NCI-H2196 (cell line): Measurements from ENCODE around the gene SHISA6.

Experiments
- DNase-seq: peaks from one replicate; lab custom pipeline; 2025; ENCODE audit not compliant: unreplicated experiment; lab: John Stamatoyannopoulos, UW

The SHISA6 gene

DNA sequence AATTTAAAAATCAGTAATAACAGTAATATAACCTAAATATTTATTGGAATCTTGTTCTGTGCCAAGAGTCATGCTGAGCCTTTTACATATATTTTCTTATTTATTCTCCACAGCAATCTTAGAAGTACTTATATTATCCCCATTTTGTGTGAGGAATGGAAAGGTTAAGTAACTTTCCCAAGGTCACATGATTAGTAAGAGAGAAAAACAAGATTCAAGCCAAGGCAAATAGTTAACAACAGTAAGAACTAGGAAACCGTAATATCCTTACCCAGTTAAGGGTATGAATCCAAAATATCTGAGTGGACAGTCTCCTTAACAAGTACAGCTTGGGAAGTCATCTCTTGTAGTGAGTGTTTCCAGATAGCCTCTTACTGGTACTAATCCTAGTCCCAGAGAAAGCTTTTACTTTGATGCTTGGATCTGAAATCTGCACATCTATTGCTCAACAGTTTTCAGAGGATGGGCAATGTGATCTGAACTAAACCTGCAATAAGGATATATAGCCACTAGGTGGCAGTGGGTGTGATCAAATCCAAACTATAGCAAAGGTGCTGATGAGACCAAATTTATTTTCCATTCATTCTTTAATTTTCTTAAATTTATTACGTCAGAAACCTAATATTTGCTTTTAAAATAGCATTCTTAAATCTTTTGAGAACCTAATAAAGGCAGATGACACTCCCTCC lies 23.3 kb downstream of the SHISA6 start:
- DNase-seq, result no peak

DNA sequence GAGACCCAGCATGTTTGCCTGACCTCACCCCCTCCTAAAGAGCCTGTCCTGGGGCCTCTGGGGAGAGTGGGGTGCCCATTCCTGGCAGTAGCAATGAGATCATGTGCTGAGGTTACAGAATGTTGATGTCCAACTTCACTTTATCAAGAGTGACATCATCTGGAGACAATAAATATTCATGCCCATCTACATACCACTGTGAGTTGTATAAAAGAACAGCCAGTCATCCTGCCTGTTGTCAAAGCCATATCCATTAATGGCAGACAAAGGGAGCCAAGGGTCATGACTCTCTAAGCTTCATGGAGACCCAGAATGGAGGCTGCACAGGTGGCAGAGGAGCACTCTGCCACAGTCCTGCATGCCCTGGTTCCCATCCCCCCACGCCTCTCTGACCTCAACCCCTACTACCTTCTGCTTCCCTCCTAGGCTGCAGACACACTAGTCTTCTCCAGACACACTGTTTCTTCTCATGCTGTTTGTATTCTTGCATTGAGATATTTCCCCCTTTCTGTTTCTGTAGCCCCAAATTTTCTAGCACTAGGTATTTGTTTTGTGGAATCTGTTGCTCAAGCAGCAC lies 27.1 kb downstream of the SHISA6 start:
- no peak for DNase-seq

GRCh38 chr17:11269210-11269609 lies 28.2 kb downstream of the SHISA6 start:
- DNase-seq, result no peak

DNA sequence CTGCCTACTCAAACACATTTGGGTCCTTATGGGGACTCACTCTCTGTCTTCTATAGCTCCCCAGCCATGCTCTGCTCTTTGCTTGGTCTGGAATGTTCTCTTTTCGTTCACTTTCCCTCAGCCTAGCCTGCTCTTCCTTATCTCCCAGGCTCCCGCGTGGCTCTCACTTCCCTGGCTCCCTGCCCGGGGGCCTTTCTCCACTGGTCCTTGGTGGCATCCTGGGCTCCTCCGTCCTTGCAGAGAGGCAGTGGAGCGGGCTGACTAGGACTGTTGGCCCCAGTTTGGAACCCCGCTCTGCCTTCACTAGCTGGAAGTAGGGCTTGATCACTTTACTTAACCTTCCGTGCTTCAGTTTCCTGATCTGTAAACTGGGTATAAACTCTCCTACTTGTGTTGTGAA lies 31.2 kb downstream of the SHISA6 start:
- no peak for DNase-seq

DNA sequence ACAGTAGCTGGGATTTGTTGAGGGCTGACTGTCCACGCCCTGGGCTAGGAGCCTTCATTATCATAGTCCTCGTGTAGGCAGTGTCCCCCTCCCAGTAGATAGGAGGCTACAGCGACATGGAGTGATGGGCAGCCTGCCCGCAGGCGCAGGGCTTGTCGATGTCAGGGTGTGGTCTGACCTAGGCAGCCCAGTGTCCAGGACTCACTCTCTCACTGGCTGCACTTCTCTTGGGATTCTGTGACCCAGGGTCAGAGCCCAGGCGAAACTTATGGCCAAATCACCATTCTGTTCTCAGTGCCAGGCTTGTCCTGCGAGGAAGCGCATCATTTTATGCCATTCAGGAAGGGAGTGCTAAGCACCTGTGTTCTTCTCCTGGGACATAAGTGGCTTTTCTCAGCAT lies 32.6 kb downstream of the SHISA6 start:
- no peak for DNase-seq

DNA sequence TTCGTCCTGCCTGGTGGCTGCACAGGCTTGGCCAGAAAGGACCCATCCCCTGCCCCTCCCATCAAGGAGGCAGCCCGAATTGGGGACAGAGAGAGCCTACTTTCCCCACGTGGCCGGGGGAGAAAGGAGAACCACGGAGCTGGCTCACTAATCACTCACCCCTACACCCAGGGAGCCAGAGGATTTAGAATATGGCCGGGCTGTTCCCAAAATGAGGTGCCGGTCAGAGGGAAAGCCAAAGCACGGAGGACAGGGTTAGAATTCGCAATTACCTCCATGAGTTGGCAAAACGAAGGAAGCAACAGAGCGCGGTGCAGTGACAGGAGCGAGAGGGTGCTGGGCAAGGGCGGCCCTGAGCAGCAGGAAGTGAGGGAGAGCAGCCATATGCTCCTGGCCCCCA lies 33.1 kb downstream of the SHISA6 start:
- no peak for DNase-seq

- DNase-seq, result no peak
Observed at GRCh38 chr17:11276486-11276885, 35.5 kb downstream of the SHISA6 start.

DNA sequence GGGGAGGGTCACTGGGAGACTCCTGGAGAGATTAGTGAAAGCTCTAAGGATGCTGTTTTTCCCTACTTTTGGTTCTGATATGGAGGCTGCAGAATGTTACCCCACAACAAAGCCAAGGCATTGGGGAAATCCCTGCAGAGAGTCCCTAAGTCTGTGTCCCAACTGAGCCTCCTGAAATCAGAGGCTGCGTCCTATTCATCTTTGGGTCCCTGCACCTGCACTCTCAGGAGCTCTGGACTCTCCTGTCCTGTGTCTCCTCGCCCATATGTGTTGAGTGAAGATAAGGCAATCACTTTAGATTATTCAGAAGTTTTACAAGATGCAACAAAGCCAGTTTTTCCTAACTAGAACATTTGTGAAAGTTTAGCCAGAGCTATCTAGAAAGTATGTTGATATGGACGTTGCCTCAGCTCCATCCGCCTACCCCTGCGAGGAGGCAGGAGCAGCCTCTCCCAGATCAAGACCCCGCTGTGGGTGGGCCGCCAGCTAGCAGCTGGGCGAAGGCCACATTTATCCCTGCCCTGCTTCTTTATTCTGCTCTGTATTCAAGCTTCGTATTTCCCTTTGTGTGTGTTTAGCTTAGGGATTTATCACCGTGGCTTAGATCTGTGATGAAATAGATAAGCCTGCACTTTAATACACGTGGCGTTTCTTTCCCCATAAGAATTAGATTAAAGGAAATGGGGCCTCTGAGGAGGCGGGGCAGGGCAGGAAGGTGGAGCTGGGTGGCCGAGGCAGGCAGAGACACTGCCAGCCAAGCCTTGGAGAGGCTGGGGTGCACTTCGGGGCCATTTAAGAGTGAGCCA lies 37.4 kb downstream of the SHISA6 start:
- no peak for DNase-seq

DNA sequence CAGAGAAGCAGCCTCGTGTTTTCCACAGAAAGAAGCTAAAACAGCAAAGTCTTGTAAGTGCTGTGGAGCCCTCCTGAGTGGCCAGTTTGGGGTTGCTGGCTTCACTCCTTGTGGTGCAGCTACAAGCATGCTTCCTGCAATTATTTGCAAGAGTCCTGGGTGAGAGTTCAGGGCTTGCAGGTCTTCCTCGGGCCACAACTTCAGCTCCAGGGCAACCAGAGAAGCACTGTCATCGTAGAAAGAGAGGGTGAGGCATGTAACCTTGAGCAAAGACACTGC lies 37.9 kb downstream of the SHISA6 start:
- DNase-seq, result no peak

- DNase-seq, result no peak
Observed at GRCh38 chr17:11279776-11280344, 38.8 kb downstream of the SHISA6 start.

GRCh38 chr17:11282586-11282985 lies 41.6 kb downstream of the SHISA6 start:
- no peak for DNase-seq

GRCh38 chr17:11284811-11285210 lies 43.8 kb downstream of the SHISA6 start:
- DNase-seq, result no peak

DNA sequence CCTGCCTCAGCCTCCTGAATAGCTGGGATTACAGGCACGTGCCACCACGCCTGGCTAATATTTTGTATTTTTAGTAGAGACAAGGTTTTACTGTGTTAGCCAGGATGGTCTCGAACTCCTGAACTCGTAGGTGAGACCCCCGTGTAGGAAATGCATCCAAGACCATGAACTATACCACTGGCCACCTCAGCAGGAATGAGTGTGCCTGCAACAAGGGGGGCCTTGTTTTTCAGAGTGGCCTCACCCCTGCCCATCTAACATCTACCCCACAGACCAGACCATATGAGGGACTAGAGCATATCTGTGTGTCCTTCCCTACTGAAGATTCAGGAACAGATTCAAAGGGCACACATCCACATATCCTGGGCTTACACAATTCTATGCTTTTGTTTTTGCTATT lies 44.9 kb downstream of the SHISA6 start:
- no peak for DNase-seq

DNA sequence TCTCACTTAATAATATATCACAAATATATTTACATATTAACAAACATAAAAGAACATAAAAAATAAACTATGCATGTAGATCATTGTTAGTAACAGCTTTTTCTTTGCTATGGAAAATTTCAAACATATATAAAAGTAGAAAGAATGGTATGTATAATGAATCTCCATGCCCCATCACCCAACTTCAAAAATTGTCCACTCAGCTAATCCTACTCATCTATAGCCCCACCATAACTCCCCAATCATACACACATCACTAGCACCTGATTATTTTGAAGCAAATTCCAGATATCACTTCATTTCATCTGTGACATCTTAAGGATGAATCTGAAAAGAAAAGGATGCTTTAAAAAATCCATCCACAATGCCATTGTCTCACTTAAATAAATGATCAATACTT lies 46.8 kb downstream of the SHISA6 start:
- DNase-seq, result no peak

GRCh38 chr17:11290814-11291213 lies 49.8 kb downstream of the SHISA6 start:
- no peak for DNase-seq

GRCh38 chr17:11292491-11292890 lies 51.5 kb downstream of the SHISA6 start:
- DNase-seq, result no peak

DNA sequence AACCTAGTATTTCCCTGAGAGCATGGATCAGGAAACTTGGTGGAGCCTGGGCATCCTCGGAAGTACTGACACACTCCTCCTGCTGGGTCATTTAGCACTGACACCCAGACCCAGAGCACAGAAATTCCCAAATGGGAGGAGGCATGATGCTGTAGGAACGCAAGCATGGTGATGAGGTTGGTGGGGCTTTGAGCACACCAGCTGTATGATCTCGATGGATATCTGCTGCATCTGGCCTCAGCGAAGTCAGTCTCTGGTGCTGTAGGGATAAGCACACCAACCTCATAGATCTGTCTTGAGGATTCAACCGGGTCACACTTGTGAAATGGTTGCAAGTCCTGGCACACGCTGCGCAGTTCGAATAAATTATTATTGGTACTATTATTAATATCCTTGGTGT lies 52.5 kb downstream of the SHISA6 start:
- no peak for DNase-seq

GRCh38 chr17:11294826-11295225 lies 53.8 kb downstream of the SHISA6 start:
- DNase-seq, result no peak

- DNase-seq, result no peak
Observed at GRCh38 chr17:11296994-11297393, 56.0 kb downstream of the SHISA6 start.

- DNase-seq, result no peak
Observed at GRCh38 chr17:11298401-11298800, 57.4 kb downstream of the SHISA6 start.

- no peak for DNase-seq
Observed at GRCh38 chr17:11300201-11300600, 59.2 kb downstream of the SHISA6 start.

DNA sequence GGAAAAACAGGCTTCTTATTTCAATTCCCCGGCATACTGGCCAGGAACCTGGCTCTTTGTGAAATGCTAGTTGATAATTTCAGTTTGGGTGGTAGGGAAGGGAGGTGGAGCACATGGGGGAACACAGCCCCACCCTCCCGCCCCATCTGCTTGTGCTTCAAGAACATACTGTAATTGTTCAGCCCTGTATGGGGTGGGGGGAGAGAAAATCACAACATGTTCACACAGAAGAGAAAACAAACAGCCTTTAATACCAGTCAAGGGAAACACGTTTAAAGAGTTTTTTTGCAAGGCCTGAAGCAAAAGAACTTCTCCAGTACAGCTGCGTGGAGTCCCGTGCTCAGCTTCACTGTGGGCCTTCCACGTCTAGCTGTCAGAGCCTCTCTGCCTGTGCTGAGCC lies 59.7 kb downstream of the SHISA6 start:
- no peak for DNase-seq
